NCI-H748 (cell line): ENCODE data around the gene SIK3.
A peak's percentile ranks its signal among the peaks of the same experiment; 100 is the strongest.
"Not testable (repeated sequence)": the region's sequence is repeated elsewhere in the genome, so short reads cannot be mapped to it uniquely, and the experiment has no call there.

ENCODE experiments used
- DNase-seq: peaks from one replicate; lab custom pipeline; 2025; ENCODE audit not compliant: unreplicated experiment; lab: John Stamatoyannopoulos, UW

The SIK3 gene

DNA sequence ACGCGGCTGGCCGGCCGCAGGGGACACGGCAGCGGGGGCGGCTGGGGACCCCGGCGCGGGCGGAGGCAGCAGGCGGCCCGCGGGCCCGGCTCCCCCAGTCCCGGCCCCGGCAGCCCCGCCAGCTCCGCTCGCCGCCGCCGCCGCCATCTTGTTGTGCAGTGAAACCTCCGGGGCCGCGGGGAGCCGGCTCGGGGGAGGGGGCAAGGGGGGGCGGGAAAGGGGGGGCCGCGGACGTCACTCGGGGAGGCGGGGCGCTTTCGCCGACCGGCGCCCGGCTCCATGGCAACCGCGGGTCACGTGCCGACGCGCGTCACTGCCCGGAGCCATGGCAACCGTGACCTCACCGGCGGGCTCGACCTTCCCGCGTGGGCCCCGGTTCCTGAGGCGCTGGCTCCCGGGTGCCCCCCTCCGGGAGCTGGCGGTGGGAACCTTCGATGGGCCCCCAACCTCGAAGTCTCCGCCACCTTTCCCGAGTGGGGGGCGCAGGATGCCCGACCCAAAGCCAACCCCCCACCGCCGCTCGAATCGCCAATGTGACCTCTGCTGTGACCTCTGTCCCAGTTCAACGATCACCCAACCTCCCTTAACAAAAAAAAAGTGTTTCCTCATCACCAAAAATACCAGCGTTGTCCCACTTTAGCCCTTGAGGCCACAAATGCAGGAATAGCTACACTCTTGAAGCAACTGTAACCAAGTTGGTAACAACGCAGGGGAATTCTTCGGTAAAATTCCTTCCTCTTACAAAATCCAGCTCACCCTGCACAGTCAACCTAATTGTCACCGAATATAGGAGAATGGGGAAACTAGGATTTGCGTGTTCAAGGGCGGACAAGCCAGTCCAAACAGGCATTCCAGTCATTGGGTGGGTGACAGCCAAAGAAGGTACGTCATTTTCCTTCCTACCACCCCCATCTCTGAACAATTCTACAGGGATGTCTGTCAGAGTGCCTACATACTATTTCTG, at the start of gene SIK3:
Gene SIK3, minus strand, starts transcription at position 160 of the 964 bp plus-strand sequence. Its CDS starts 13 bp downstream, at position 147.
- DNase-seq, result peak; percentile 91

DNA sequence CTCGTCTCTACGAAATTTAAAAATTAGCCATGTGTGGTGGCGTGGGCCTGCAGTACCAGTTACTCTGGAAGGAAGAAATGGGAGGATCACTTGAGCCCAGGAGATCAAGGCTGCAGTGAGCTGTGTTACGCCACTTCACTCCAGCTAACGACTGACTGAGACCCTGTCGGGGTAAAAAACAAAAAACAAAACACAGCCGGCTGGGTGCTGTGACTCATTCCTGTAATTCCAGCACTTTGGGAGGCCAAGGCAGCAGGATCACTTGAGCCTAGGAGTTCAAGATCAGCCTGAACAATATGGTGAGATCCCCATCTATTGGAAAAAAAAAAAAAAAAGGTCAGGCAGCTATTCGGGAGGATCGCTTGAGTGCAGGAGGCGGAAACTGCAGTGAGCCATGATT, 48.3 kb upstream of the SIK3 start:
- DNase-seq, result no peak

DNA sequence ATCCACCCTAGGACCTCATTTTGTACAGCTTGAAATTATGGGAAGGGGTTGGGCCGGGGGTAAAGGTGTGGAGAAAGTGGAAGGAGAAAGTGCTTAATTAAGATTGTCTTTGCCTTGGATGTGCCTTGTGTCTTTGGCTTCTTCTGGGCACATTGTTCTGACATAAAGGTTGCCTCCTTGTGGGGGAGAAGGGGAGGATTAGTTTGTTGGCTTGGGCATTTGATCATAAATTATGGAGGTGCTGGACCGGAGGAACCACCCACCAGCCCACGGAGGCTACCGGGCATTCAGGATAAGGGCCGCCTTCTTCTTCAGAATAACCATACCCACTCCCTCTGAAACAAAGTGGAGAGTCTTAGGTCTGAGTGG, 47.1 kb upstream of the SIK3 start:
- peak; percentile 7 for DNase-seq

DNA sequence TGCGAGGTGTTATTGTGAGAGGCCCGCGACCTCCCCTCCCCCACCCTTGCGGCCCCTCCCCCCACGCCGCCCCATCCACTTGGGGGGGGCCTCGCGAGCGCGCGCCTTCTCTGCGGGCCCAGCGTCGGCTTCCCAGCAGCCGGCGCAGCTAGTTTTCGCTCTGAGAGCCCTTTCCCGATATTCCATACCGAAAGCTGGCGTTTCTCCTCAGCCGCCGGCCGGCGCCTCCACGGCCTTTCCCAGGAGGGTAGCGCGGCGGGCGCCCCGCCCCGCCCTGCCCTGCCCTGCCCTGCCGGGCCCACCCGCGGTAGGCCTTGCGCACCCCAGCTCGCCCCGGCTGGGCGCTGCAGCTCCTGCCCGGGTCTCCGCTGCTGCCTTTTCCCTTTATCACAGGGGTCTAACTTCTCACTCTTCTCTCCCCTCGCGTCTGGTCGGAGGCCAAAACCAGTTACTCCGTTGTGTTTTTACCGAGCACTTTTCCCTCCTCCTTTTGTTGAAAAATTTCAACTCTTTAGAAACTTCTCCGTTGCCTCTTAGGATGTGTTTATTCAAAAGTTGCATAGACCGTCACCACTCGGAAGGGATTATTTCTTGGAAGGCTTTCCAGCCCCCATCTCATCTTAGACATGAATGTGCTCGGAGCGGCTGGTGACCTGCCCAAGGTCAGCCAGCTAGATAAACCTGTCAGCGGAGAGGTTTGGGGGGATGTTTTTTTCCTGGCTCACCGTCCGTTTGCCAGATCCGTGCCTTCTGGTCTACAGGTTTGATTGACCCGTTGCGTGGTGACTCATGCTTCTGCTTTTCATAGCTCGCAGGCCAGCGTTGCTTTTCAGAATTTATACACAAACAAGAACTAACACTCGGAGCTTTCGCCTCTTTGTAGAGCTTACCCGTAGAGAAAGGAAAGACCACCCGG, 46.5 kb upstream of the SIK3 start:
- peak; percentile 55 for DNase-seq

DNA sequence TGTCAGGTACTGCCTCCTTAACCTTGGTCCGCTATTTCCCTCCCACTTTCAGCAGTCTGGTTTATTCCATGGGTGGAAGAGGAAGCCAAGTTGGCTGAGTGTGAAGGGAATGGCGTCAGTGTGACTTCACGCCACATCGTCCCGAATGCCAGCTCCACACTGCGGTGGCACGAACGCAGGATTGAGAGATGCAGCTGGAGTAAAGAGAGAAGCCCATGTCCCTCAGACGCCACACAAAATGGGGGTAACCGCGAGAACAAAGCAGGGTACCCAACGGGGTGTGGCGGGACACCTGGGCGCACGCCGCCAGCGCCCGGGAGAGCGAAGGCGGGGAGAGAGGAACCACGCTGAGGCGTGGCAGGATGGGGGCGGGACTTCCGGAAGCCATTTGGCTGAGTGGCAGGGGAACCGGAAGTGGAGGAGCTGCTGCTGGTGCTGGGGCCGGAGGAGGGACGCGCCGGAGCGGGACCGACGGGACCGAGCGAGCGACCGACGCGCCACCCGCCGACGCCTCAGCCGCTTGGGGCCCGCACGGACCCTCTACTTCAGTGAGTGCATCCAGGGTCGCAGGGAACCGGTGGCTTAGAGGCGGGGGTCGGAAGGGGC, 45.7 kb upstream of the SIK3 start, which contains the start of gene PAFAH1B2:
Gene PAFAH1B2, plus strand, starts transcription at position 417 of the 606 bp plus-strand sequence. CDS start 8,161 bp downstream, outside the sequence.
- peak; percentile 92 for DNase-seq

DNA sequence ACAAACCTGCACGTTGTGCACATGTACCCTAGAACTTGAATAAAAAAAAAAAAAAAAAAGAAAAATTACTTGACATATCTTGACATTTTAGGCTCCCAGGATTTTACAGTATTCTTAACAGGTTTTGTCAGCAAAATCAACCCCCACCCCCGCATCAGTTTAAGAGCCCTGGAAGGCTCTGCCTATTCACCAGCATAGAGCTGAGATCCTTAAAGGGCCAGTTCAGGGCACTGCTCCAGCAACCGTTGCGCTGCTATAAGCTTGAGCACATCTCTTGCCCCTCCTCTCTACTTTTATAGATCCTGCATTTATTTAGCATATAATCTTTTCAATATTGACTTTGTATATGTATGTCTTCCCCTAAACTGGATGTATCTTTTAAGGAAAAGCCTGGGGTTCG, 45.2 kb upstream of the SIK3 start:
- DNase-seq, result peak; percentile 47

DNA sequence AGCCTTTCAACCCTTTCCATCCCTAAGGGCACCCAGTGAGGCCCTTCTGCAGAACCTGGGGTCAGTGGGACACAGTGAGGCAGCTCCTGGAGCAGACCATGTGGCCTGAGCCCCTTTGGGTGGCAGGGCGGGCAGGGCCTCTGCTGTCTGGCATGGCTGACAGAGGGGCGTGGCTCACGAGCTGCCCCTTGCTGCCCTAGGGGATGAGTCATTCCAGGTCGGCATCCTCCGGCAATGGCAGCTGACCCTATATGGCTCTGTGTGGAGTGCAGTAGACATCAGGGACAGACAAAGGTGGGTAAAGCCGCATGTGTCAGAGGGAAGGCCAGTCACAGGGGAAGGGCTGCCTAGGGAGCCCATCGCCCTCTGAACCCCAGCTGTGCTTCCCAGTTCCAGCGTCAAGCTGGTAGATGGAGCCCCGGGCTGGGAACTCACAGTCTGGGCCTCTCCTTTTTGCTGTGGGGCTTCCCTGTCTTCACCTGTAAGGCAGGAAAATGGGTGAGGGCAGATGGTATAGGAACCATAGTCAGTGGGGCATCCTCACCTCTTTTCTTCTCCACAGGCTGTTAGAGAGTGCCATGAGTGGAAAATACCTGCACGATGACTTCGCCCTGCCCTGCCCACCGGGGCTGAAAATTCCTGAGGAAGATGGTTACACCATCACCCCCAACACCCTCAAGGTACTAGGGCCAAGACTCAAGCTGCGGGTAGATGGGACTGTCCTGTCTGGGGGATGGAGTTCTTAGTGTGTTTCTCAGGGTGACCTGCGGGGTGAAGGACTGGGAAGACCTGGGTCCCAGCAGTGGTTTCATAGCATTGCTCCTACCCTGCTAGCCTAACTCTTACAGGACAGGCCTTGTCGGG, 39.2 kb upstream of the SIK3 start:
- DNase-seq, result not testable (repeated sequence)

DNA sequence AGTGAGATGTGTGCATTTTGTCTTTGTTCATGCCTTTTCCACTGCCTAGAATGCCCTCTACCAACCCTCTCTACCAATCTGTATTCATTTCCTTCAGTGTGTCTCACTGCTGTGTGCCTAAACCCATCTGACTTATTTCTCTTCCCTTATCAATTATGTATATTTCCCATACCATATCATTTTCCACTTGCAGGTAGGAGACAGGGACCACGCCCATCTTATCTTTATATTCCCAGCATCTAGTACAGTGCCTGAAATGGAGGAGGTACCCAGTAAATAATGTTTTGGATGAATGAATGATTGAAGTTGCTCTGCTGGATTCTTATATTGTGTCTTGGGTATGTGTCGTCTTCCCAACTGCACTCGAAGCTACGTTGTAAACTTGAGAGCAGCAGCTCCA, 36.8 kb upstream of the SIK3 start:
- not testable (repeated sequence) for DNase-seq

DNA sequence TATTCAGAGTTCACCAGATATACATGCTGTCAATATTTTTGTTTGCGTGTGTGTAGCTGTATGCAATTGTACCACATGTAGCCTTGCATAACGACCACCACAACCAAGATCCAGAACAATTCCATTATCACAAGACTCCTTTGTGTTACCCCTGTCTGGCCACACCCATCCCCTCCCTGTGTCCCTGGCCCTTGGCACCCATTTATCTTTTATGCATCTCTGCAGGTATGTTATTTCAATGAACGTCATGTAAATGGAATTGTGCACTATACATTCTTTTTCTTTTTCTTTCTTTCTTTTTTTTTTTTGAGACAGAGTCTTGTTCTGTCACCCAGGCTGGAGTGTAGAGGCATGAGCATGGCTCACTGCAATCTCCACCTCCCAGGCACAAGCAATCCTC, 36.2 kb upstream of the SIK3 start:
- DNase-seq, result no peak

DNA sequence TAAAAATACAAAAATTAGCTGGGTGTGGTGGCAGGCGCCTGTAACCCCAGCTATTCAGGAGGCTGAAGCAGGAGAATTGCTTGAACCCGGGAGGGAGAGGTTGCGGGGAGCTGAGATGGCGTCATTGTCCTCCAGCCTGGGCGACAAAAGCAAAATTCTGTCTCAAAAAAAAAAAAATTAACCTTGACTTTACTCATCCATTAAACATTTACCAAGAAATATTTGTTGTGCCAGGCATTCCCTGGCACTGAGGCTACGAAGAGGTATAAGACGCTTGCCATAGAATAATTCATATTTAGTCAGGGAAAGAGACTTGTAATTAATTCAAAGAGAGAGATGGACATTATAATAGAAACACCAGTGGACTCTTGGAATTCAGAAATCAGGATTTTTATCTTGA, 32.7 kb upstream of the SIK3 start:
- DNase-seq, result no peak

DNA sequence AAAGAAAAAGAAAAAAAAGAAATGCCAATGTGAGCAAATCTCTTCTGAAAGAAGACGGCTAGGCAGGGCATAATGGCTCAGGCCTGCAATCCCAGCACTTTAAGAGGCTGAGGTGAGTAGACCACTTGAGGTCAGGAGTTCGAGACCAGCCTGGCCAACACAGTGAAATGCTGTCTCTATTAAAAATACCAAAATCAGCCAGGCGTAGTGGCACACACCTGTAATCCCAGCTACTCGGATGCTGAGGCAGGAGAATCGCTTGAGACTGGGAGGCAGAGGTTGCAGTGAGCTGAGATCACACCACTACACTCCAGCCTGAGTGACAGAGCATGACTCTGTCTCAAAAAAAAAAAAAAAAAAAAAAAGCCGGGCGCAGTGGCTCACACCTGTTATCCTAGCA, 32.2 kb upstream of the SIK3 start:
- DNase-seq, result not testable (repeated sequence)

DNA sequence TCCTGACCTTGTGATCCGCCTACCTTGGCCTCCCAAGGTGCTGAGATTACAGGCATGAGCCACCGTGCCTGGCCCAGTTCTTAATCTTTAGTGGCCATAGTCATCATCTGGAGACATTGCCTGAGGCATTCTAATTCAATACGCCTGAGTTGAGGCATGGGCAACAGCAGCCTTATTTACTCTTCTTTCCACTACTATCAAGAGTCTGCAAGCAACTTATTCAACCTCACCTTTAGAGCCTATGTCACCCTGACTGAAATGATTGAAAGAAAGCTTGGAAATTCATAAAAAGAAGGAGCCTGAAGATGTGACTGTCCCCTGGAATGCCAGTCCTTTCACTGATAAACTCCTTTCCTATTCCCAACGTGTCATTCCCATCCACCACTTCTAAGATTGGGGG, 30.1 kb upstream of the SIK3 start:
- no peak for DNase-seq

DNA sequence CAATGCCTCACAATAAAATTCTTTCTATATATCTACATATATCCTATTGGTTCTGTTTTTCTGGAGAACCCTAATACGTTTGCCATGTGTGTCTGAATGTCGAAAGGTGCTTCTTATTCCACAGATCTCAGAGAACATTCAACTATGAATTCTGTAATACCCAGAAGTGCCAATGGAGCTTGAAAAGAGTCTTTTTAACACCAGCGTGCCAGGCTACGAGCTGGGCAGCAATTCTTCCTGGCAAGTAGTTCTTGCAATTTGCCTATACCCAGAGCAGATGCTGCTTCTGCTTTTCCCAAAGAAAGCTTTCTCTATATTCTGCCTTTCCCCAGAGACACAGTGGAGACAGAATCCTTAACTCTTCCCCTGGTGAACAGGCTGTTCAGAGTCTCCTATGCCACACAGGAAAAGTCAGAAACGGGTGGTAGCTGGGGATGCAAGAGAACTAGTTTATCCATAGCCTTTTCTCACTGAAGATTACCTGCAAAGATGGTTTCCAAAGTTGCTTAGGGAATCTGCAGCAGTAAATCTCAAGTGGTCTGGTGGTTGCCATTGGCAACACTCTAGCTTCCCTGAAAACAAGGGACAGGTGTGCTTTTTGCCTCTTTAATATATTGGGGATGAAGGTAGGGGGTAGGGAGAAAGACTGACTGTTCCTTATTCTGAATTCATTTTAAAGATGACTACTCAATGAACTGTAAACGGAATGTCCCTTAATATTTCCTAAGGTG, 29.1 kb upstream of the SIK3 start:
- peak; percentile 81 for DNase-seq

DNA sequence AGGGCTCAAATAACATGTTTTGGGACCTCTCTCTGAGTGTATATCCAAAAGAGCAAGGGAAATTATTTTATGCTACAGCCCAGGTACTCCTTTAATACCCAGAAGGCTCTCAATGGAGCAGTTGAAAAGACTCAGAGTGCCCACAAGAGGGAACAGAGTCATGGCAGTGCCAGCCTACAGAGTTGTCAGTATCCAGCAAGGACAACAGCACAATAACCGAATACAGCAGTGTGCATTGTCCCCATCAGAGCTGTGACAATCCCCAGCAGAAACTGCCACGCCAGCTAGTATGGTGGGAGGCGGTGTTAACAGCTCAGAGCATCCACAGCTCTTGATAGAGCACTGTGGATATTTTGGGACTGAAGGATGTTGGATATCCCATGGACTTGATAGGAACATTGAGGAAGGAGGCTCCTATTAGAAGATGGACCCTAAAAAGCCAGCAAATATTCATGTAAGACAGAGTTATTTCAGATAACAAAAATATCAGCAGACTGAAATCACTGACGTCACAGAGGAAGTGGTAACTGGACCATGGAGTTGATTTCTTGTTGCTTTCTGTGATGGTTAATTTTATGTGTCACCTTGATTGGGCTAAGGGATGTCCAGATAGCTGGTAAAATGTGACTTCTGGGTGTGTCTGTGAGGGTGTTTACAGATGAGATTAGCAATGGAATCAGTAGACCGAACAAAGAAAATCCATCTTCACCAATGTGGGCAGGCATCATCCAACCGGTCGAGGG, 28.2 kb upstream of the SIK3 start:
- no peak for DNase-seq

DNA sequence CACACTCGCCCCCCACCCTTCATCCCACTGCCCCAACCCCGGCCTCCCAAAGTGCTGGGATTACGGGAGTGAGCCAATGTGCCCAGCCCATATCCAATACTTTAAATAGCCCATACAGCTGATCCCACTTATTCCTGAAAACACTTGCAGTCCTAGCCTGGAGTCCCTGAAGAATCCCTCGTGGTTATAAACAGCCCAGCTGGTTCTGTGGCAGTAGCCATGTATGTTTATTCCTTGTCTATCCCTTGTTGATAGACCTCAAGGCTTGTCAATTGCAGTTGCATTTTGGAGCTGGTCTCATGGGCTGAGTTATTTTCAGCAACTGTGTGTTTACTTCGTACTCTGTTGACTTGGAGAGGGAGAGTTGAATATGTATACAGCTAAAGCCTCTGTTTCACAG, 24.3 kb upstream of the SIK3 start:
- no peak for DNase-seq

DNA sequence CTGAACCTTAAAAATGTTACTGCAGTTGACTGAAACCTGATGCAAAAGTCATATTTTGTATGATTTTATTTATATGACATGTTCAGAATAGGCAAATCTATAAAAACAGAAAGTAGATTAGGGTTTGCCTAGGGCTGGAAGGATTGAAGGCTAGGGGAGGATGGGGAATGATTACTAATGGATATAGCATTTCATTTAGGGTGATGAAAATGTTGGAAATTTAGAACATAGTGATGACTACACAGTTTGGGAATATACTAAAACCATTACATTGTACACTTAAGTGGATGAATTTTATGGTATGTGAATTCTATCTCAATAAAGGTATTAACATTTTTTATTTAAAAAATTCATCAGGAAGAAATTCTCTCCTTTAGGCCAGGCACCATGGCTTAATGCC, 22.9 kb upstream of the SIK3 start:
- no peak for DNase-seq

DNA sequence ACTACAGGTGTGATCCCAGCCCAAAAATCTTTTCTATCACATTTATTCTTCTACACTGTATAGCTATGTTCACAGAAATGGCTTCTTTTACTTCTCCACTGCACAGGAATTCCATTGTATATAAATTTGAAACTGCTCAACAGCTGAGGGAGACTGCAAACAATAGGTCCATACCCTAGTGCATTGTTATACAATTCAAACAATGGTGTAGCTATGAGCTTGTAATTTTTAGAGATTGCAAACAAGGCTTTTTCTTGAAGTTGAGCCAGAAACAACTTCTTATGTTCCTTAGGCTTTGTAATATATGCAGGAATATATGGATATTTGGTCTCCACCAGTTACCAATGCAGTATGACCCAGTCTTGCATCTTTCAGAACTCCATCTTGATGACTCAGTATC, 19.5 kb upstream of the SIK3 start:
- no peak for DNase-seq

DNA sequence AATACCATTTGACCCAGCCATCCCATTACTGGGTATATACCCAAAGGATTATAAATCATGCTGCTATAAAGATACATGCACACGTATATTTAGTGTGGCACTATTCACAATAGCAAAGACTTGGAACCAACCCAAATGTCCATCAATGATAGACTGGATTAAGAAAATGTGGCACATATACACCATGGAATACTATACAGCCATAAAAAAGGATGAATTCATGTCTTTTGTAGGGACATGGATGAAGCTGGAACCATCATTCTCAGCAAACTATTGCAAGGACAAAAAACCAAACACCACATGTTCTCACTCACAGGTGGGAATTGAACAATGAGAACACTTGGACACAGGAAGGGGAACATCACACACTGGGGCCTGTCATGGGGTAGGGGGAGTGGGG, 14.7 kb upstream of the SIK3 start:
- not testable (repeated sequence) for DNase-seq

DNA sequence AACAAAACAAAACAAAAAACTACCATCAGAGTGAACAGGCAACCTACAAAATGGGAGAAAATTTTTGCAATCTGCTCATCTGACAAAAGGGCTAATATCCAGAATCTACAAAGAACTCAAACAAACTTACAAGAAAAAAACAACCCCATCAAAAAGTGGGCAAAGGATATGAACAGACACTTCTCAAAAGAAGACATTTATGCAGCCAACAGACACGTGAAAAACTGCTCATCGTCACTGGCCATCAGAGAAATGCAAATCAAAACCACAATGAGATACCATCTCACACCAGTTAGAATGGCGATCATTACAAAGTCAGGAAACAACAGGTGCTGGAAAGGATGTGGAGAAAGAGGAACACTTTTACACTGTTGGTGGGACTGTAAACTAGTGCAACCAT, 14.3 kb upstream of the SIK3 start:
- not testable (repeated sequence) for DNase-seq
